GM19035 (cell line): Measurements from ENCODE around the gene CELA3B.
"Not testable (repeated sequence)": the region's sequence is repeated elsewhere in the genome, so short reads cannot be mapped to it uniquely, and the experiment has no call there.

Source experiments
- ATAC-seq: cut with Tn5 transposase; IDR thresholded peaks from one replicate; pipeline ENCODE4 v1.9.1; 2021; ENCODE audit not compliant: unreplicated experiment

CELA3B gene

GRCh38 chr1:21976703-21977239 is at the start of gene CELA3B:
TSS of gene CELA3B (plus strand) at chr1:21977022. CDS start at chr1:21977040, 18 bp downstream.
- ATAC-seq, result not testable (repeated sequence)

- ATAC-seq, result no peak
These were observed 49.1 kb upstream of the CELA3B start for GRCh38 chr1:21927533-21928237.

- ATAC-seq, result no peak
These were observed 46.7 kb upstream of the CELA3B start for GRCh38 chr1:21930080-21930571.

- ATAC-seq, result no peak
These were observed 46.1 kb upstream of the CELA3B start for GRCh38 chr1:21930629-21931170.

- no peak for ATAC-seq
These were observed 45.4 kb upstream of the CELA3B start for GRCh38 chr1:21931171-21932093.

- ATAC-seq, result no peak
These were observed 44.7 kb upstream of the CELA3B start for GRCh38 chr1:21932127-21932526.

GRCh38 chr1:21933397-21934248 is 43.2 kb upstream of the CELA3B start:
- no peak for ATAC-seq

- ATAC-seq, result no peak
These were observed 41.4 kb upstream of the CELA3B start for GRCh38 chr1:21935393-21935804.

- ATAC-seq, result no peak
These were observed 40.9 kb upstream of the CELA3B start for GRCh38 chr1:21935891-21936365.

GRCh38 chr1:21936366-21937031 is 40.3 kb upstream of the CELA3B start:
- ATAC-seq, result no peak

- no peak for ATAC-seq
These were observed 39.8 kb upstream of the CELA3B start, which contains the start of gene HSPG2 for GRCh38 chr1:21937034-21937371. TSS of gene HSPG2 (minus strand) at chr1:21937310. CDS start at chr1:21937217, 93 bp downstream.

- ATAC-seq, result no peak
These were observed 39.3 kb upstream of the CELA3B start for GRCh38 chr1:21937372-21938121.

- ATAC-seq, result no peak
These were observed 37.9 kb upstream of the CELA3B start for GRCh38 chr1:21938732-21939538.

GRCh38 chr1:21939650-21940374 is 37.0 kb upstream of the CELA3B start:
- no peak for ATAC-seq

GRCh38 chr1:21940492-21940891 is 36.3 kb upstream of the CELA3B start:
- no peak for ATAC-seq

GRCh38 chr1:21941370-21941769 is 35.5 kb upstream of the CELA3B start:
- no peak for ATAC-seq

GRCh38 chr1:21942464-21942863 is 34.4 kb upstream of the CELA3B start:
- ATAC-seq, result no peak
